ENCODE measurements around the gene UPK3A. TPM values are rescaled to one million over a fixed set of nuclear protein-coding genes. Genes with fewer than 3 reads are reported as not detected.
A peak's percentile ranks its signal among the peaks of the same experiment; 100 is the strongest.

Gene UPK3A
- total and polyA plus RNA-seq, 2 of the 13 experiments (the other 11 are each of a cell fraction or from before 2014, with no cell fraction given) = 10.5 to 13.8 TPM

DNA sequence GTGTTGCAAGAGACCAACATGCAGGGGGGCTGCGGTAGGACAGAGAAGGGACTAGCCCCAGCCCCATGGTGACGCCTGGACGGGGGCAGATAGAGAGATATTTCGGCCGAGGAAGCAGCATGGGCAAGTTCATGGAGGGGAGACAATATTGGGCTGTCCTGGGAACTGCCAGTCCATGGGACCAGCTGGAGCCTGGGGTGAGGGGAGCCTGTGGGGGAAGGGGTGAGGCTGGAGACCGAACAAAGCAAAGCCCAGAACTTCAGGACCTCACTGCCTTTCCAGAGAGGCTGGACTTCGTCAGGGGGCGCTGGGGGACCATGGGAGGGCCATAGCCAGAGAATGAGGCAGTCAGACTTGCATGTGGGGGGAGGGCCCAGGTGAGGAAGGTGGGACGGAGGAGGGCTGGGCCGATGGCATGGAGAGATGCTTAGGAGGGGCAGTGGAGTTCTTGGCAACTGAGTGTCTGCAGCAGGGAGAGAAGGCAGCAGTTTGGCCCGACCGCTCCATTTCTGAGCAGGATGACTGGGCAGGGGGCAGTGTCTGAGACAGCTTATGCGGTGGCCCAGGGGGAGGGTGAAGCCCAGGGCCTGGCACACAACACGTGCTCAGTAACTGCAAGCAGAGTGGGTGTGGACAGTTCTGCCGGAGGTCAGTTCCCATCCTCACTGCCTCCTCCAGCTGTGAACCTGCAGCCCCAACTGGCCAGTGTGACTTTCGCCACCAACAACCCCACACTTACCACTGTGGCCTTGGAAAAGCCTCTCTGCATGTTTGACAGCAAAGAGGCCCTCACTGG lies 712 bp downstream of the UPK3A start (continued):
- TF ChIP-seq KDM5A (IDR thresholded peaks at IDR 0.05; ENCODE audit: borderline replicate concordance, low read length) (no peak), RXRB (CRISPR knock-in tag; IDR thresholded peaks at IDR 0.05; ENCODE audit: borderline replicate concordance) (peak; percentile 9; the same call in 1 of the 2 replicates), NFIB (CRISPR knock-in tag; IDR thresholded peaks at IDR 0.05; ENCODE audit: borderline replicate concordance) (no peak), ZSCAN9 (CRISPR knock-in tag; IDR thresholded peaks at IDR 0.05; ENCODE audit: borderline replicate concordance) (no peak; the same call in 1 of the 2 replicates), ZNF713 (CRISPR knock-in tag; IDR thresholded peaks at IDR 0.05) (no peak), SAFB2 (CRISPR knock-in tag; IDR thresholded peaks at IDR 0.05; ENCODE audit: borderline replicate concordance, low read depth) (0 out of 2 replicates have a peak, but pooled peaks have one; percentile 53), POLR2G (IDR thresholded peaks at IDR 0.05; ENCODE audit: low read depth, low read length) (no peak), CREB1 (IDR thresholded peaks at IDR 0.05) (no peak), CREB1 (CRISPR knock-in tag; IDR thresholded peaks at IDR 0.05) (no peak), ZNF780A (CRISPR knock-in tag; IDR thresholded peaks at IDR 0.05) (no peak), ZNF674 (CRISPR knock-in tag; IDR thresholded peaks at IDR 0.05; ENCODE audit: low read depth) (no peak), JUN (CRISPR knock-in tag; IDR thresholded peaks at IDR 0.05) (no peak), ZBTB7A (CRISPR knock-in tag; IDR thresholded peaks at IDR 0.05) (no peak), MYC (CRISPR knock-in tag; IDR thresholded peaks at IDR 0.05; ENCODE audit: borderline replicate concordance) (peak; percentile 85), NKX3-1 (CRISPR knock-in tag; IDR thresholded peaks at IDR 0.05) (no peak), ZFP90 (CRISPR knock-in tag; IDR thresholded peaks at IDR 0.05; ENCODE audit: borderline replicate concordance) (no peak)
- TF ChIP-seq, protein P1, sequence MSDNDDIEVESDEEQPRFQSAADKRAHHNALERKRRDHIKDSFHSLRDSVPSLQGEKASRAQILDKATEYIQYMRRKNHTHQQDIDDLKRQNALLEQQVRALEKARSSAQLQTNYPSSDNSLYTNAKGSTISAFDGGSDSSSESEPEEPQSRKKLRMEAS (IDR thresholded peaks at IDR 0.05) = peak; percentile 85
- TF ChIP-seq, protein P2, sequence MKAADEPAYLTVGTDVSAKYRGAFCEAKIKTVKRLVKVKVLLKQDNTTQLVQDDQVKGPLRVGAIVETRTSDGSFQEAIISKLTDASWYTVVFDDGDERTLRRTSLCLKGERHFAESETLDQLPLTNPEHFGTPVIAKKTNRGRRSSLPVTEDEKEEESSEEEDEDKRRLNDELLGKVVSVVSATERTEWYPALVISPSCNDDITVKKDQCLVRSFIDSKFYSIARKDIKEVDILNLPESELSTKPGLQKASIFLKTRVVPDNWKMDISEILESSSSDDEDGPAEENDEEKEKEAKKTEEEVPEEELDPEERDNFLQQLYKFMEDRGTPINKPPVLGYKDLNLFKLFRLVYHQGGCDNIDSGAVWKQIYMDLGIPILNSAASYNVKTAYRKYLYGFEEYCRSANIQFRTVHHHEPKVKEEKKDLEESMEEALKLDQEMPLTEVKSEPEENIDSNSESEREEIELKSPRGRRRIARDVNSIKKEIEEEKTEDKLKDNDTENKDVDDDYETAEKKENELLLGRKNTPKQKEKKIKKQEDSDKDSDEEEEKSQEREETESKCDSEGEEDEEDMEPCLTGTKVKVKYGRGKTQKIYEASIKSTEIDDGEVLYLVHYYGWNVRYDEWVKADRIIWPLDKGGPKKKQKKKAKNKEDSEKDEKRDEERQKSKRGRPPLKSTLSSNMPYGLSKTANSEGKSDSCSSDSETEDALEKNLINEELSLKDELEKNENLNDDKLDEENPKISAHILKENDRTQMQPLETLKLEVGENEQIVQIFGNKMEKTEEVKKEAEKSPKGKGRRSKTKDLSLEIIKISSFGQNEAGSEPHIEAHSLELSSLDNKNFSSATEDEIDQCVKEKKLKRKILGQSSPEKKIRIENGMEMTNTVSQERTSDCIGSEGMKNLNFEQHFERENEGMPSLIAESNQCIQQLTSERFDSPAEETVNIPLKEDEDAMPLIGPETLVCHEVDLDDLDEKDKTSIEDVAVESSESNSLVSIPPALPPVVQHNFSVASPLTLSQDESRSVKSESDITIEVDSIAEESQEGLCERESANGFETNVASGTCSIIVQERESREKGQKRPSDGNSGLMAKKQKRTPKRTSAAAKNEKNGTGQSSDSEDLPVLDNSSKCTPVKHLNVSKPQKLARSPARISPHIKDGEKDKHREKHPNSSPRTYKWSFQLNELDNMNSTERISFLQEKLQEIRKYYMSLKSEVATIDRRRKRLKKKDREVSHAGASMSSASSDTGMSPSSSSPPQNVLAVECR (CRISPR knock-in tag; IDR thresholded peaks at IDR 0.05; ENCODE audit: borderline replicate concordance) = no peak; the same call in 1 of the 2 replicates
- TF ChIP-seq, protein P3, sequence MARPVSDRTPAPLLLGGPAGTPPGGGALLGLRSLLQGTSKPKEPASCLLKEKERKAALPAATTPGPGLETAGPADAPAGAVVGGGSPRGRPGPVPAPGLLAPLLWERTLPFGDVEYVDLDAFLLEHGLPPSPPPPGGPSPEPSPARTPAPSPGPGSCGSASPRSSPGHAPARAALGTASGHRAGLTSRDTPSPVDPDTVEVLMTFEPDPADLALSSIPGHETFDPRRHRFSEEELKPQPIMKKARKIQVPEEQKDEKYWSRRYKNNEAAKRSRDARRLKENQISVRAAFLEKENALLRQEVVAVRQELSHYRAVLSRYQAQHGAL (CRISPR knock-in tag; IDR thresholded peaks at IDR 0.05; ENCODE audit: not compliant biosample characterization) = no peak
- TF ChIP-seq, protein P4, sequence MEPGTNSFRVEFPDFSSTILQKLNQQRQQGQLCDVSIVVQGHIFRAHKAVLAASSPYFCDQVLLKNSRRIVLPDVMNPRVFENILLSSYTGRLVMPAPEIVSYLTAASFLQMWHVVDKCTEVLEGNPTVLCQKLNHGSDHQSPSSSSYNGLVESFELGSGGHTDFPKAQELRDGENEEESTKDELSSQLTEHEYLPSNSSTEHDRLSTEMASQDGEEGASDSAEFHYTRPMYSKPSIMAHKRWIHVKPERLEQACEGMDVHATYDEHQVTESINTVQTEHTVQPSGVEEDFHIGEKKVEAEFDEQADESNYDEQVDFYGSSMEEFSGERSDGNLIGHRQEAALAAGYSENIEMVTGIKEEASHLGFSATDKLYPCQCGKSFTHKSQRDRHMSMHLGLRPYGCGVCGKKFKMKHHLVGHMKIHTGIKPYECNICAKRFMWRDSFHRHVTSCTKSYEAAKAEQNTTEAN (CRISPR knock-in tag; conservative IDR thresholded peaks at IDR 0.05) = no peak
- TF ChIP-seq, protein P5, sequence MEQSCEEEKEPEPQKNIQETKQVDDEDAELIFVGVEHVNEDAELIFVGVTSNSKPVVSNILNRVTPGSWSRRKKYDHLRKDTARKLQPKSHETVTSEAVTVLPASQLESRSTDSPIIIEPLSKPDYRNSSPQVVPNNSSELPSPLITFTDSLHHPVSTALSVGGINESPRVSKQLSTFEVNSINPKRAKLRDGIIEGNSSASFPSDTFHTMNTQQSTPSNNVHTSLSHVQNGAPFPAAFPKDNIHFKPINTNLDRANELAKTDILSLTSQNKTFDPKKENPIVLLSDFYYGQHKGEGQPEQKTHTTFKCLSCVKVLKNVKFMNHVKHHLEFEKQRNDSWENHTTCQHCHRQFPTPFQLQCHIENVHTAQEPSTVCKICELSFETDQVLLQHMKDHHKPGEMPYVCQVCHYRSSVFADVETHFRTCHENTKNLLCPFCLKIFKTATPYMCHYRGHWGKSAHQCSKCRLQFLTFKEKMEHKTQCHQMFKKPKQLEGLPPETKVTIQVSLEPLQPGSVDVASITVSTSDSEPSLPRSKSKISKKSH (CRISPR knock-in tag; IDR thresholded peaks at IDR 0.05; ENCODE audit: borderline replicate concordance) = no peak
